IMR-90 (cell line): ENCODE results near the gene MTMR2. TPM values are rescaled to one million over a fixed set of nuclear protein-coding genes. Genes with fewer than 3 reads are reported as not detected.

Source experiments
- ATAC-seq: fragments of 200-7000 bp; cut with Tn5 transposase; 2 replicates; pipeline ENCODE4 v1.9.1; 2020; ENCODE audit warnings: low read depth, mild to moderate bottlenecking, moderate library complexity
- BruUV-seq: library from RNA; stranded (reverse); fragments of 400-500 nt; replicated peaks from 2 replicates; lab custom pipeline; 2021; lab: Mats Ljungman, UMichigan
- CTCF ChIA-PET: fragments of 300-600 bp; formaldehyde crosslinking; extraction: SDS; loops from one replicate; lab custom pipeline; 2021; ENCODE audit warnings: antibody characterized with exemption; lab: Yijun Ruan, JAX
- POLR2A ChIA-PET: fragments of 300-600 bp; sonication (Branson Sonifier 250); formaldehyde crosslinking; loops from one replicate; lab custom pipeline; 2022; ENCODE audit warnings: antibody characterized with exemption; ENCODE audit not compliant: unreplicated experiment; lab: Charles Lee
- DNase-seq: peaks from one replicate; pipeline ENCODE4 v3.0.0; 2013
- H2AFZ ChIP-seq: replicated peaks from 2 replicates; pipeline ENCODE3; 2013; ENCODE audit warnings: low read length, mild to moderate bottlenecking; ENCODE audit not compliant: poor library complexity
- H2AK5ac ChIP-seq: 2 replicates; pipeline ENCODE4 v1.6.1; 2013; ENCODE audit warnings: low read depth, low read length, inconsistent platforms
- H2AK9ac ChIP-seq: replicated peaks from 2 replicates; pipeline ENCODE3; 2013; ENCODE audit warnings: mild to moderate bottlenecking, low read depth, low read length, moderate library complexity; ENCODE audit not compliant: poor library complexity
- H2BK120ac ChIP-seq: 2 replicates; pipeline ENCODE4 v1.6.1; 2013; ENCODE audit warnings: low read depth, low read length, inconsistent platforms
- H2BK15ac ChIP-seq: 3 replicates; pipeline ENCODE4 v1.6.1; 2013; ENCODE audit warnings: low read depth, low read length, inconsistent platforms
- H2BK20ac ChIP-seq: 2 replicates; pipeline ENCODE4 v1.6.1; 2013; ENCODE audit warnings: low read depth, mild to moderate bottlenecking, inconsistent platforms, low read length, moderate library complexity
- H2BK5ac ChIP-seq: 2 replicates; pipeline ENCODE4 v1.6.1; 2013; ENCODE audit warnings: mild to moderate bottlenecking, low read depth, low read length, inconsistent platforms; ENCODE audit not compliant: poor library complexity, severe bottlenecking
- H3K14ac ChIP-seq: replicated peaks from 2 replicates; pipeline ENCODE4 v1.6.1; 2013; ENCODE audit warnings: low read depth, low read length, inconsistent platforms
- H3K18ac ChIP-seq: 2 replicates; pipeline ENCODE4 v1.6.1; 2013; ENCODE audit warnings: low read depth, low read length, control low read depth
- H3K23ac ChIP-seq: 2 replicates; pipeline ENCODE4 v1.6.1; 2013; ENCODE audit warnings: low read depth, low read length, inconsistent platforms
- H3K27ac ChIP-seq: 2 replicates; pipeline ENCODE4 v1.5.1; 2013; ENCODE audit warnings: mild to moderate bottlenecking, control low read depth, low read length; ENCODE audit not compliant: insufficient read depth
- H3K27me3 ChIP-seq: 2 replicates; pipeline ENCODE4 v1.6.1; 2013; ENCODE audit warnings: low read length; ENCODE audit not compliant: control insufficient read depth, insufficient read depth
- H3K36me3 ChIP-seq: 2 replicates; pipeline ENCODE4 v1.6.1; 2013; ENCODE audit warnings: low read length, mixed read lengths; ENCODE audit not compliant: control insufficient read depth, insufficient read depth
- H3K4ac ChIP-seq: 2 replicates; pipeline ENCODE4 v1.6.1; 2013; ENCODE audit warnings: low read depth, low read length, inconsistent platforms
- H3K4me1 ChIP-seq: 2 replicates; pipeline ENCODE4 v1.6.1; 2013; ENCODE audit warnings: low read length, mixed read lengths; ENCODE audit not compliant: control insufficient read depth, insufficient read depth
- H3K4me2 ChIP-seq: 2 replicates; pipeline ENCODE4 v1.6.1; 2013; ENCODE audit warnings: low read depth, mild to moderate bottlenecking, control low read depth, low read length, moderate library complexity
- H3K4me3 ChIP-seq: 2 replicates; pipeline ENCODE4 v1.5.1; 2013; ENCODE audit warnings: low read depth, mild to moderate bottlenecking, control low read depth, low read length, moderate library complexity; ENCODE audit not compliant: insufficient read depth
- H3K56ac ChIP-seq: 2 replicates; pipeline ENCODE4 v1.6.1; 2013; ENCODE audit warnings: low read length, inconsistent platforms; ENCODE audit not compliant: insufficient read depth; ENCODE audit errors: extremely low read depth
- H3K79me1 ChIP-seq, 2 experiments: 2 replicates each; pipeline ENCODE4 v1.6.1; 2013; ENCODE audit warnings: low read length in 2 of 2, inconsistent platforms in 1 of 2, low read depth in 1 of 2
- H3K9ac ChIP-seq: 2 replicates; pipeline ENCODE4 v1.6.1; 2013; ENCODE audit warnings: low read depth, low read length, control low read depth
- H3K9me1 ChIP-seq: 2 replicates; pipeline ENCODE4 v1.6.1; 2013; ENCODE audit warnings: low read length, inconsistent platforms; ENCODE audit not compliant: insufficient read depth
- H3K9me3 ChIP-seq: 2 replicates; pipeline ENCODE4 v1.6.1; 2013; ENCODE audit warnings: low read length; ENCODE audit not compliant: control insufficient read depth, insufficient read depth
- H4K20me1 ChIP-seq: 2 replicates; pipeline ENCODE4 v1.6.1; 2013; ENCODE audit warnings: low read length, inconsistent platforms; ENCODE audit not compliant: insufficient read depth
- H4K5ac ChIP-seq: 2 replicates; pipeline ENCODE4 v1.6.1; 2013; ENCODE audit warnings: mild to moderate bottlenecking, low read depth, low read length, control low read depth
- H4K8ac ChIP-seq, 2 experiments: 2 replicates each; pipeline ENCODE4 v1.6.1; 2013; ENCODE audit warnings: low read depth in 2 of 2, low read length in 2 of 2, control low read depth in 1 of 2, inconsistent platforms in 1 of 2
- H4K91ac ChIP-seq: 2 replicates; pipeline ENCODE4 v1.6.1; 2013; ENCODE audit warnings: low read depth, low read length, inconsistent platforms; ENCODE audit not compliant: insufficient read depth
- BHLHE40 ChIP-seq: fragments of 150-350 bp; IDR thresholded peaks from 2 replicates; pipeline ENCODE4 v1.6.1; 2016; ENCODE audit warnings: mild to moderate bottlenecking, low read depth, low read length
- CEBPB ChIP-seq: IDR thresholded peaks from 2 replicates; pipeline ENCODE4 v1.6.1; 2012; ENCODE audit warnings: low read depth, low read length, improper control_type of control experiment
- CHD1 ChIP-seq: IDR thresholded peaks from 2 replicates; pipeline ENCODE4 v1.6.1; 2012; ENCODE audit warnings: low read depth, low read length, improper control_type of control experiment
- FOS ChIP-seq: fragments of 150-350 bp; IDR thresholded peaks from 2 replicates; pipeline ENCODE4 v1.6.1; 2016; ENCODE audit warnings: low read depth, low read length
- MAFK ChIP-seq: IDR thresholded peaks from 2 replicates; pipeline ENCODE4 v1.6.1; 2012; ENCODE audit warnings: low read depth, low read length, improper control_type of control experiment
- MAZ ChIP-seq: IDR thresholded peaks from 2 replicates; pipeline ENCODE4 v1.6.1; 2012; ENCODE audit warnings: low read depth, mild to moderate bottlenecking, low read length, improper control_type of control experiment, moderate library complexity, borderline replicate concordance
- MXI1 ChIP-seq: IDR thresholded peaks from 2 replicates; pipeline ENCODE4 v1.6.1; 2012; ENCODE audit warnings: low read depth, mild to moderate bottlenecking, low read length, moderate library complexity, borderline replicate concordance
- NFE2L2 ChIP-seq: fragments of 150-350 bp; IDR thresholded peaks from 2 replicates; pipeline ENCODE4 v1.6.1; 2016; ENCODE audit warnings: low read depth, mild to moderate bottlenecking, low read length
- POLR2A ChIP-seq: IDR thresholded peaks from 2 replicates; pipeline ENCODE4 v1.6.1; 2012; ENCODE audit warnings: mild to moderate bottlenecking, low read depth, low read length
- RAD21 ChIP-seq: IDR thresholded peaks from 2 replicates; pipeline ENCODE4 v1.6.1; 2012; ENCODE audit warnings: low read length, improper control_type of control experiment
- RCOR1 ChIP-seq: IDR thresholded peaks from 2 replicates; pipeline ENCODE4 v1.6.1; 2012; ENCODE audit warnings: mild to moderate bottlenecking, low read length, improper control_type of control experiment; ENCODE audit not compliant: insufficient replicate concordance
- RFX5 ChIP-seq: IDR thresholded peaks from 2 replicates; pipeline ENCODE4 v1.8.0; 2012; ENCODE audit warnings: low read depth, mild to moderate bottlenecking, low read length, moderate library complexity
- SMC3 ChIP-seq: fragments of 150-350 bp; IDR thresholded peaks from 2 replicates; pipeline ENCODE4 v1.6.1; 2016; ENCODE audit warnings: low read depth, mild to moderate bottlenecking, antibody characterized with exemption, low read length, moderate library complexity
- WGBS, 2 experiments: methylation state at CpG; one replicate each; pipeline versions ENCODE4 v1.1.5 to v1.1.7; 2013; ENCODE audit warnings: missing lambda C conversion rate in 2 of 2; ENCODE audit not compliant: insufficient read length in 1 of 2; ENCODE audit errors: extremely low coverage in 2 of 2; 5-methylcytosine and 5-hydroxymethylcytosine counted together
- dilution Hi-C: fragments of 300-500 bp; cut with HindIII; formaldehyde crosslinking; loops from one replicate; pipeline ENCODE4 v1.14.3; 2018; ENCODE audit warnings: low sequenced_read_pairs; ENCODE audit not compliant: unreplicated experiment
- in situ Hi-C: fragments of 300-500 bp; cut with MboI; formaldehyde crosslinking; loops from 3 replicates; pipeline ENCODE4 v1.14.3; 2019; ENCODE audit warnings: low sequenced_read_pairs, inconsistent platforms, mixed read lengths
- intact Hi-C: fragments of 100-400 bp; cut with micrococcal nuclease; formaldehyde crosslinking; loops from 2 replicates; pipeline ENCODE4 v1.10.0; 2022
- polyA plus RNA-seq, 3 experiments: library from polyadenylated mRNA; depleted of rRNA; stranded (reverse); fragments of >200 nt; gene quantifications; 2 replicates each; pipeline ENCODE4 v1.2.3, GENCODE V29; 2012; ENCODE audit warnings: low replicate concordance in 1 of 3
- total RNA-seq: library from RNA; depleted of rRNA; stranded (reverse); fragments of >200 nt; gene quantifications from 2 replicates; pipeline ENCODE4 v1.2.3, GENCODE V29; 2012
- TF ChIP-seq, protein P1 (sequence below): conservative IDR thresholded peaks from 2 replicates; pipeline ENCODE4 v1.5.1; 2012; ENCODE audit warnings: mild to moderate bottlenecking, low read depth, low read length, improper control_type of control experiment
- TF ChIP-seq, protein P2 (sequence below): fragments of 150-350 bp; IDR thresholded peaks from 2 replicates; pipeline ENCODE4 v1.6.1; 2017; ENCODE audit warnings: mild to moderate bottlenecking, antibody characterized with exemption, low read length, low read depth
- TF ChIP-seq, protein P3 (sequence below): fragments of 150-350 bp; IDR thresholded peaks from 2 replicates; pipeline ENCODE4 v1.6.1; 2016; ENCODE audit warnings: low read depth, mild to moderate bottlenecking, low read length, moderate library complexity, borderline replicate concordance

MTMR2 gene
- total and polyA plus RNA-seq, 2 of the 4 experiments (the other 2 are of a cell fraction), result 16.6 to 30.6 TPM

DNA sequence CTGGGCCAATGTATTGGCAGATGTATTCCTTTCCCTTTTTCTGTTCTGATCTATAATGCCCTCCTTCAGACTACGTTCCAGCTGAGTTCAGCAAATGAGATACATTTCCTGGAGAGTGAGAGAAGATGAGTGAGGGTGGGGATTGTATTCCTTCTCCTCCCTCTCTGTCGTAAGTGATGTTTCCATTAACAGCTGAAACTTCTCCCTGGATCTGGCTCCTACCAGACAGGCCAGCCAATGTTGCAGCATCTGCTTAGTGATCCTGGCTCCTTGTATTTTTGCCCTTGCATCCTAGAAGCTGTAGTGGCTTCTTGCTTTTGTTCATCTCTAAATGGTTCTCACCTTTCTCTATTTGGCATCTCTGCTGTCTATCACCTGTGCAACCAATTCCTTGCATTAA, 48.2 kb upstream of the MTMR2 start:
- Histone ChIP-seq H3K4me3 (no peak overlapping the region), H2BK20ac (no peak overlapping the region), H4K20me1 (no peaks in the 10 kb centered on the region), H3K23ac (no peak overlapping the region), H3K14ac (no peak overlapping the region), H3K9ac (no peak overlapping the region), H2AK5ac (no peak overlapping the region), H4K91ac (no peak overlapping the region), H2AFZ (no peak overlapping the region), H3K27ac (no peak overlapping the region), H2AK9ac (no peak overlapping the region), H3K9me1 (peaks cover 3% of the 10 kb centered on the region; the same call in 1 of the 2 replicates), H3K36me3 (no peaks in the 10 kb centered on the region), H3K79me1 (no peaks in the 10 kb centered on the region; a peak in 1 of 4 replicates), H3K4me2 (no peak overlapping the region), H3K4me1 (peaks cover 1% of the 10 kb centered on the region; the same call in 1 of the 2 replicates), H3K56ac (no peak overlapping the region), H3K9me3 (no peaks in the 10 kb centered on the region), H3K18ac (no peak overlapping the region), H3K27me3 (no peaks in the 10 kb centered on the region), H2BK15ac (no peak overlapping the region), H4K5ac (no peak overlapping the region), H2BK120ac (no peak overlapping the region), H2BK5ac (no peak overlapping the region), H4K8ac (no peak overlapping the region), H3K4ac (no peak overlapping the region)
- TF ChIP-seq FOS (no peak), RFX5 (no peak), CEBPB (no peak), MAZ (no peak), CHD1 (no peak), RAD21 (no peak), MAFK (no peak), MXI1 (no peak), SMC3 (no peak), NFE2L2 (no peak), RCOR1 (no peak), POLR2A (no peak), BHLHE40 (no peak)
- TF ChIP-seq, protein P1, sequence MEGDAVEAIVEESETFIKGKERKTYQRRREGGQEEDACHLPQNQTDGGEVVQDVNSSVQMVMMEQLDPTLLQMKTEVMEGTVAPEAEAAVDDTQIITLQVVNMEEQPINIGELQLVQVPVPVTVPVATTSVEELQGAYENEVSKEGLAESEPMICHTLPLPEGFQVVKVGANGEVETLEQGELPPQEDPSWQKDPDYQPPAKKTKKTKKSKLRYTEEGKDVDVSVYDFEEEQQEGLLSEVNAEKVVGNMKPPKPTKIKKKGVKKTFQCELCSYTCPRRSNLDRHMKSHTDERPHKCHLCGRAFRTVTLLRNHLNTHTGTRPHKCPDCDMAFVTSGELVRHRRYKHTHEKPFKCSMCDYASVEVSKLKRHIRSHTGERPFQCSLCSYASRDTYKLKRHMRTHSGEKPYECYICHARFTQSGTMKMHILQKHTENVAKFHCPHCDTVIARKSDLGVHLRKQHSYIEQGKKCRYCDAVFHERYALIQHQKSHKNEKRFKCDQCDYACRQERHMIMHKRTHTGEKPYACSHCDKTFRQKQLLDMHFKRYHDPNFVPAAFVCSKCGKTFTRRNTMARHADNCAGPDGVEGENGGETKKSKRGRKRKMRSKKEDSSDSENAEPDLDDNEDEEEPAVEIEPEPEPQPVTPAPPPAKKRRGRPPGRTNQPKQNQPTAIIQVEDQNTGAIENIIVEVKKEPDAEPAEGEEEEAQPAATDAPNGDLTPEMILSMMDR, result no peak
- TF ChIP-seq, protein P2, sequence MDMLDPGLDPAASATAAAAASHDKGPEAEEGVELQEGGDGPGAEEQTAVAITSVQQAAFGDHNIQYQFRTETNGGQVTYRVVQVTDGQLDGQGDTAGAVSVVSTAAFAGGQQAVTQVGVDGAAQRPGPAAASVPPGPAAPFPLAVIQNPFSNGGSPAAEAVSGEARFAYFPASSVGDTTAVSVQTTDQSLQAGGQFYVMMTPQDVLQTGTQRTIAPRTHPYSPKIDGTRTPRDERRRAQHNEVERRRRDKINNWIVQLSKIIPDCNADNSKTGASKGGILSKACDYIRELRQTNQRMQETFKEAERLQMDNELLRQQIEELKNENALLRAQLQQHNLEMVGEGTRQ, result no peak
- TF ChIP-seq, protein P3, sequence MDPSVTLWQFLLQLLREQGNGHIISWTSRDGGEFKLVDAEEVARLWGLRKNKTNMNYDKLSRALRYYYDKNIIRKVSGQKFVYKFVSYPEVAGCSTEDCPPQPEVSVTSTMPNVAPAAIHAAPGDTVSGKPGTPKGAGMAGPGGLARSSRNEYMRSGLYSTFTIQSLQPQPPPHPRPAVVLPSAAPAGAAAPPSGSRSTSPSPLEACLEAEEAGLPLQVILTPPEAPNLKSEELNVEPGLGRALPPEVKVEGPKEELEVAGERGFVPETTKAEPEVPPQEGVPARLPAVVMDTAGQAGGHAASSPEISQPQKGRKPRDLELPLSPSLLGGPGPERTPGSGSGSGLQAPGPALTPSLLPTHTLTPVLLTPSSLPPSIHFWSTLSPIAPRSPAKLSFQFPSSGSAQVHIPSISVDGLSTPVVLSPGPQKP, result no peak
- CTCF ChIA-PET, result no interaction called here
- POLR2A ChIA-PET, result no interaction called here
- dilution Hi-C loops (no loop called here), intact Hi-C loops (loop anchor here (5.0 kb wide), 1 partner anchor 125 kb away; no protein-coding TSS in a partner anchor), in situ Hi-C loops (no loop called here)
- no TSS peak for BruUV-seq
- ATAC-seq, result peak; percentile 46; the same call in 1 of the 2 replicates
- WGBS, 2 experiments, result no CpG with 5 or more reads among the region's 2 CpGs
- DNase-seq, result peak; percentile 6
